ENCODE data around the gene AFF3. TPM values are rescaled to one million over a fixed set of nuclear protein-coding genes. Genes with fewer than 3 reads are reported as not detected.

The AFF3 gene
- total and polyA plus RNA-seq, 4 donors, result 4.2 to 90.9 (median 14.6) TPM

DNA sequence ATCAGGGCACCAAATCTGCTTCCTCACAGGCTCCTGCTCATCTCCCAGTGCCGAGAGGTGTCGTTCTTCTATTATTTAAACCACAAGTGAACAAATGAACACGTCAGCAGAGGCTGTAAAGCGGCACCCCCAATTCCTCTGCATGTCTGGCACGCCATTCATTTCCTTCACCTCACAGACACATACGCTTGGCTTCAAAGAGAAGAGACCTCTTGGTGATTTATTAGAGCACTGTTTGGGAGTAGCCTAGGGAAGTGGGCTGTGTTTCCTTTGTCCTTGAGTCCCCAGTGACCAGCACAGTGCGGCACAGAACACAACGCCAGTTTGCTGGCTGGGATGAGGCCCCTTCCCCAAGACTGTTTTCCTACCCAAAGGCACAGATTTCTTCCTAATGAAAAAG, 468.3 kb downstream of the AFF3 start:
- no peak overlapping the region for H3K9ac ChIP-seq (ENCODE audit: insufficient read depth in 1 of 2, low read length in 2 of 2)
- ATAC-seq (ENCODE audit: insufficient read depth, low FRiP score) (no peak), DNase-seq (peak in 1 of 3 donors; percentile 24)
- H3K36me3 ChIP-seq (ENCODE audit: control insufficient read depth in 4 of 4, insufficient read depth in 4 of 4, low read length in 4 of 4), result peaks cover 0 to 2% (median 0%) of the 10 kb centered on the region in 4 donors
- no peaks in the 10 kb centered on the region for H3K27me3 ChIP-seq (ENCODE audit: control insufficient read depth in 3 of 3, insufficient read depth in 3 of 3, low read length in 2 of 3)
- 76 to 89% methylated on average over 8 of the region's 8 CpGs for WGBS, 2 donors
- no peak overlapping the region for H3K27ac ChIP-seq (ENCODE audit: low read depth in 1 of 2, low read length in 1 of 2)
- no peak for TF ChIP-seq CTCF (IDR thresholded peaks at IDR 0.05; ENCODE audit: control extremely low read depth, extremely low read depth)
- no peaks in the 10 kb centered on the region for H3K9me3 ChIP-seq (ENCODE audit: control insufficient read depth in 4 of 4, insufficient read depth in 3 of 4, low read length in 3 of 4)
- no peak overlapping the region for H3K4me3 ChIP-seq
- H3K4me1 ChIP-seq (ENCODE audit: control insufficient read depth in 5 of 5, insufficient read depth in 5 of 5, low read length in 5 of 5), result peaks cover 0 to 23% (median 7%) of the 10 kb centered on the region in 5 donors

DNA sequence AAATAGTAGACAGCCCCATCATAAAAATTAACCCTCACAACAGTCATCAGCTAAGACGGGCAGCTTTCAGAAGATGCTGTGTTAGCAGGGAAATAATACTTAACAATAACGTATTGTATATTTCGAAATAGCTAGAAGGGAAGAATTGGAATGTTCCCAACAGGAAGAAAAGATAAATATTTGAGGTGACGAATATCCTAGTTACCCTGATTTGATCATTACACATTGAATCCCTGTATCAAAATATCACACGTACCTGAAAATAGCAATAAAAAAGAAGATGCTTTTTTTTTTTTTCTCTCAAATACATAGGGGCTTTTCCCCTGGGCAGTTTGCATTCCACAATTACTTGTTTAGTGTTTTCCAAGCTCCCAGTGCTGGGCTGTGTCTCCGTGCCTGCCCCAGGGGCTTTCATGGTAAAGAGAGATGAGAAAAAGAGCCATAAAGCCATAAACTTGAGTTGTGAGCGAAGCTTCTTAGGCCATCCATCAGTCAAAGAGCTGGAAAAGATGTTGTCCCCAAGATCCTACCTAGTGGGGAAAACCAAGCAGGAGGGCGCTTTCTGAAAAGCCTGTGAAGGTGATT, 469.5 kb downstream of the AFF3 start:
- peaks cover 0 to 3% (median 0%) of the 10 kb centered on the region in 4 donors for H3K36me3 ChIP-seq (ENCODE audit: control insufficient read depth in 4 of 4, insufficient read depth in 4 of 4, low read length in 4 of 4)
- TF ChIP-seq CTCF (IDR thresholded peaks at IDR 0.05; ENCODE audit: control extremely low read depth, extremely low read depth), result no peak

DNA sequence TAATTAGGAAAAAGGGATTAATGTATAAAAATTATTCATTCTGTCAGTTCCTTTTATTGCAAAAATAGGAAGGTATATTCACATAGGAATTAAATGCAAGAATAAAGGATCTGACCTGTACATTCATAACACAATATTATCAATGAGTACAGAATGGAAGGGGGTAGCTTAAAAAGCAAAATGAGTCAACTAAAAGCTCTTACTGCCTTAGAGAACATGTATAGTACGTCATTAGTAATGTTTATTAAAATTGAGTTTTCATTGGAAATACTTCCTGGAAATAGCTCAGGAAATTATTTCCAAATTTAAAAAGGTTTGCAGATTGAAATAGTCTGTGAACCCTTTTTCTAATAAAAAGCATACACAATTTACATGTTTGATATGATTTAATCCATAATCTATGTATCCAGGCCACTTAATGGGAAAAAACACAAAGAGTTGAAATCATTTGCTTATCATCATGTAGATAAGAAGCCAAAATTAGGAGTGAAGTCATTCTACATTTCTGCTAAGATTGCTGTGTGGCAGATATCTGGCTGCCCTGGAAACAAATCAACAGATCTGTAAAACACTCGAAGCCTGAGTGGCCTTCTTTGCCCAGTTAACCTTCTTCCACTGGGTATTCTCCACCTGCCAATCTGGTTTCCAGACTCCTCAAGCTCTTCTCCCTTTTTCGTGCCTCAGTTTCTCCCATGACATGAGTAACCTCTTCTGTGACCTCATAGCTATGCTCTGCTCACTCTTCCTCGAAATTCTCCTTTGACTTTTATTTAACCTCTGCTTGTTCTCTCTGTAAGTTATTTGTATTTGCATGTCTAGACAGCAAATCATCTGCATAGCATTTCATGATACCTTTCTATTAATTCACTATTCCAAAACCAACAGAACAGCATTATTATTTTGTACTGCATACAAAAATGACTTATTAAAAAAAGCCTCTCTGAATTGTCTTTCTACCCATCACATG, 471.3 kb downstream of the AFF3 start:
- Histone ChIP-seq H3K36me3 (ENCODE audit: control insufficient read depth in 4 of 4, insufficient read depth in 4 of 4, low read length in 4 of 4) (peaks cover 0 to 3% (median 0%) of the 10 kb centered on the region in 4 donors), H3K9me3 (ENCODE audit: control insufficient read depth in 4 of 4, insufficient read depth in 3 of 4, low read length in 3 of 4) (no peaks in the 10 kb centered on the region), H3K9ac (ENCODE audit: insufficient read depth in 1 of 2, low read length in 2 of 2) (peak overlapping the region in 1 of 2 donors; percentile 35), H3K4me3 (no peak overlapping the region), H3K27ac (ENCODE audit: low read depth in 1 of 2, low read length in 1 of 2) (peak overlapping the region in 1 of 2 donors; percentile 26), H3K4me1 (ENCODE audit: control insufficient read depth in 5 of 5, insufficient read depth in 5 of 5, low read length in 5 of 5) (peaks cover 0 to 23% (median 7%) of the 10 kb centered on the region in 5 donors), H3K27me3 (ENCODE audit: control insufficient read depth in 3 of 3, insufficient read depth in 3 of 3, low read length in 2 of 3) (no peaks in the 10 kb centered on the region)
- no peak for ATAC-seq (ENCODE audit: insufficient read depth, low FRiP score)
- DNase-seq, result peak; percentile 57 to 87 (median 78)
- no peak for TF ChIP-seq CTCF (IDR thresholded peaks at IDR 0.05; ENCODE audit: control extremely low read depth, extremely low read depth)
- 43 to 73% methylated on average over 4 of the region's 4 CpGs for WGBS, 2 donors

More for the DNA sequence above, 469.5 kb downstream of the AFF3 start:
- H3K27ac ChIP-seq (ENCODE audit: low read depth in 1 of 2, low read length in 1 of 2), result no peak overlapping the region
- no peak overlapping the region for H3K9ac ChIP-seq (ENCODE audit: insufficient read depth in 1 of 2, low read length in 2 of 2)
- no peaks in the 10 kb centered on the region for H3K9me3 ChIP-seq (ENCODE audit: control insufficient read depth in 4 of 4, insufficient read depth in 3 of 4, low read length in 3 of 4)
- DNase-seq (no peak), ATAC-seq (ENCODE audit: insufficient read depth, low FRiP score) (no peak)
- 50 to 58% methylated on average over 8 of the region's 8 CpGs for WGBS, 2 donors
- no peak overlapping the region for H3K4me3 ChIP-seq
- no peaks in the 10 kb centered on the region for H3K27me3 ChIP-seq (ENCODE audit: control insufficient read depth in 3 of 3, insufficient read depth in 3 of 3, low read length in 2 of 3)
- peaks cover 0 to 23% (median 7%) of the 10 kb centered on the region in 5 donors for H3K4me1 ChIP-seq (ENCODE audit: control insufficient read depth in 5 of 5, insufficient read depth in 5 of 5, low read length in 5 of 5)

Data from lung (tissue), 12 donors.